Heart left ventricle (tissue), 16 donors: Measurements from ENCODE around the gene SYCP2L. TPM values are rescaled to one million over a fixed set of nuclear protein-coding genes. Genes with fewer than 3 reads are reported as not detected.

Source experiments
- ATAC-seq, 4 donors: fragments of 200-7000 bp; cut with Tn5 transposase; one replicate each; pipeline ENCODE4 v1.9.1; 2020 to 2022; ENCODE audit warnings: moderate library complexity in 4 of 4, mild to moderate bottlenecking in 3 of 4, moderate number of reproducible peaks in 1 of 4
- DNase-seq, 5 donors: peaks; one replicate each; pipeline ENCODE4 v3.0.0-alpha.2; 2020
- H3K27ac ChIP-seq, 12 donors: fragments of 200-600 bp; sonication (generic) in 4 of 12; one replicate each; pipeline versions ENCODE4 v1.5.0 to v1.8.0; 2016 to 2022; ENCODE audit warnings: mild to moderate bottlenecking in 2 of 12
- H3K27me3 ChIP-seq, 9 donors: fragments of 200-600 bp; sonication (generic) in 2 of 9; one replicate each; pipeline versions ENCODE4 v1.5.1 to v1.8.0; 2016 to 2022; ENCODE audit warnings: mild to moderate bottlenecking in 3 of 9
- H3K36me3 ChIP-seq, 9 donors: fragments of 200-600 bp; sonication (generic) in 2 of 9; one replicate each; pipeline versions ENCODE4 v1.5.0 to v1.8.0; 2018 to 2022; ENCODE audit warnings: mild to moderate bottlenecking in 2 of 9
- H3K4me1 ChIP-seq, 12 donors: fragments of 200-600 bp; sonication (generic) in 4 of 12; one replicate each; pipeline versions ENCODE4 v1.5.0 to v1.8.0; 2016 to 2022; ENCODE audit warnings: mild to moderate bottlenecking in 3 of 12
- H3K4me3 ChIP-seq, 12 donors: fragments of 200-600 bp; sonication (generic) in 4 of 12; one replicate each; pipeline versions ENCODE4 v1.5.0 to v1.8.0; 2017 to 2022; ENCODE audit warnings: mild to moderate bottlenecking in 9 of 12, moderate library complexity in 4 of 12
- H3K9me3 ChIP-seq, 12 donors: fragments of 200-600 bp; sonication (generic) in 4 of 12; one replicate each; pipeline versions ENCODE4 v1.5.0 to v1.8.0; 2016 to 2022; ENCODE audit warnings: mild to moderate bottlenecking in 1 of 12
- CTCF ChIP-seq, 12 donors: fragments of 200-600 bp; sonication (generic) in 4 of 12; IDR thresholded peaks; one replicate each; pipeline versions ENCODE4 v1.5.0 to v1.8.0; 2018 to 2022; ENCODE audit warnings: antibody characterized with exemption in 12 of 12, mild to moderate bottlenecking in 5 of 12
- POLR2A ChIP-seq, 2 donors: fragments of 450-650 bp; IDR thresholded peaks; one replicate each; pipeline ENCODE4 v1.6.1; 2017; ENCODE audit warnings: antibody characterized with exemption in 2 of 2, mild to moderate bottlenecking in 2 of 2, moderate library complexity in 2 of 2
- WGBS, 4 donors: extraction: QIAGEN DNeasy Blood & Tissue Kit in 2 of 4; methylation state at CpG; one replicate each; pipeline versions ENCODE4 v1.1.5 to v1.1.7; 2013 to 2018; 5-methylcytosine and 5-hydroxymethylcytosine counted together
- intact Hi-C, 10 donors: fragments of 100-400 bp; cut with DNase I; formaldehyde crosslinking; loops; one replicate each; pipeline versions ENCODE4 v1.11.1 to v1.14.2; 2022
- polyA plus RNA-seq, 2 donors: library from polyadenylated mRNA; stranded (reverse); fragments of 200-250 nt; gene quantifications; one replicate each; pipeline ENCODE4 v1.2.3, GENCODE V29; 2013
- total RNA-seq, 9 donors: library from RNA; depleted of rRNA in 2 of 9; stranded (reverse); fragments of >200 nt in 2 of 9; fragmentation: NEBNext Ultra II Directional in 3 of 9; extraction: Animal tissue kit (Norgen Biotek cat#: 25700) in 3 of 9; gene quantifications; one replicate each; pipeline versions ENCODE4 v1.1.0 to v1.2.4, GENCODE V29; 2016 to 2023
- donor health status: ischemic (EF 13 %, LVEDD 7.1; RV severe dilation, severe dysfunction).
- donor health status: healthy with polysubstance abuse.
- donor health status: DM: no; HTN: yes; CAD: no.
- donor health status: DM: no; HTN: no; CAD: no.
- donor health status: ischemic (EF 25% LVEDD 6.9; RV normal size, moderate dysfunction).
- donor health status: ischemic (EF 25% LVEDD 5.7; RV mildly dilated, moderate dysfunction).
- donor health status: healthy.
- donor health status: DM: yes; HTN: yes; CAD: no.
- donor health status: ischemic (EF 35%, LVEDD 5.7; RV mildly dilated, moderate dysfunction).
- donor health status: nonischemic (EF 11% LVEDD 7.7; RV severe dilation, severe dysfunction).
- donor health status: DM: yes; HTN: yes; CAD: no.
- donor health status: PGD.
- donor health status: ischemic (EF 29% LVEDD 5.4; RV normal size, mild dysfunction).
- donor health status: nonischemic (EF 23%, LVEDD 6.1; RV moderate dilation, normal function).

SYCP2L gene
- total and polyA plus RNA-seq, 11 donors, result 0.10 to 1.3 (median 0.50) TPM; not detected in 1

- Histone ChIP-seq H3K4me3 (no peak overlapping the region), H3K4me1 (no peaks in the 10 kb centered on the region), H3K9me3 (peaks cover 0 to 4% (median 0%) of the 10 kb centered on the region in 12 donors), H3K36me3 (no peaks in the 10 kb centered on the region), H3K27ac (no peak overlapping the region), H3K27me3 (peaks cover 0 to 4% (median 0%) of the 10 kb centered on the region in 9 donors)
- DNase-seq (no peak), ATAC-seq (no peak)
- 84 to 90% (median 87%) methylated on average over 3 of the region's 3 CpGs for WGBS, 4 donors
- no peak for TF ChIP-seq CTCF (IDR thresholded peaks at IDR 0.05)
- no peak for TF ChIP-seq POLR2A (IDR thresholded peaks at IDR 0.05)
- intact Hi-C loops, result no loop called here
Measured at GRCh38 chr6:10867952-10868351, 18.9 kb upstream of the SYCP2L start.

GRCh38 chr6:10873374-10873773 is 13.5 kb upstream of the SYCP2L start:
- Histone ChIP-seq H3K4me1 (no peaks in the 10 kb centered on the region), H3K9me3 (no peaks in the 10 kb centered on the region), H3K4me3 (no peak overlapping the region), H3K36me3 (no peaks in the 10 kb centered on the region), H3K27me3 (peaks cover 0 to 18% (median 0%) of the 10 kb centered on the region in 9 donors), H3K27ac (no peak overlapping the region)
- intact Hi-C loops, result no loop called here
- TF ChIP-seq CTCF (IDR thresholded peaks at IDR 0.05) (no peak), POLR2A (IDR thresholded peaks at IDR 0.05) (no peak)
- DNase-seq (no peak), ATAC-seq (no peak)
- WGBS, 4 donors, result 19 to 52% (median 31%) methylated on average over 1 of the region's 1 CpG

- H3K27ac ChIP-seq, result no peak overlapping the region
- H3K9me3 ChIP-seq, result no peaks in the 10 kb centered on the region
- TF ChIP-seq POLR2A (IDR thresholded peaks at IDR 0.05) (no peak), CTCF (IDR thresholded peaks at IDR 0.05) (no peak)
- WGBS, 4 donors, result 68 to 90% (median 84%) methylated on average over 3 to 6 of the region's 6 CpGs
- DNase-seq (no peak), ATAC-seq (no peak)
- H3K27me3 ChIP-seq, result peaks cover 0 to 22% (median 0%) of the 10 kb centered on the region in 9 donors
- intact Hi-C loops, result no loop called here
- H3K4me3 ChIP-seq, result no peak overlapping the region
- no peaks in the 10 kb centered on the region for H3K4me1 ChIP-seq
- no peaks in the 10 kb centered on the region for H3K36me3 ChIP-seq
Measured at GRCh38 chr6:10874207-10874606, 12.6 kb upstream of the SYCP2L start.

GRCh38 chr6:10875026-10875425 is 11.8 kb upstream of the SYCP2L start:
- ATAC-seq (no peak), DNase-seq (no peak)
- no peaks in the 10 kb centered on the region for H3K4me1 ChIP-seq
- intact Hi-C loops, result no loop called here
- no peaks in the 10 kb centered on the region for H3K9me3 ChIP-seq
- H3K27ac ChIP-seq, result no peak overlapping the region
- H3K4me3 ChIP-seq, result no peak overlapping the region
- no peaks in the 10 kb centered on the region for H3K36me3 ChIP-seq
- TF ChIP-seq CTCF (IDR thresholded peaks at IDR 0.05) (no peak), POLR2A (IDR thresholded peaks at IDR 0.05) (no peak)
- WGBS, 4 donors, result 76 to 85% (median 83%) methylated on average over 4 of the region's 4 CpGs
- H3K27me3 ChIP-seq, result peaks cover 0 to 31% (median 6%) of the 10 kb centered on the region in 9 donors
